ENCODE results near the gene PTPRD.

GRCh38 chr9:8429157-8429556 lies 2183.6 kb downstream of the PTPRD start:
- TF ChIP-seq, protein P1, sequence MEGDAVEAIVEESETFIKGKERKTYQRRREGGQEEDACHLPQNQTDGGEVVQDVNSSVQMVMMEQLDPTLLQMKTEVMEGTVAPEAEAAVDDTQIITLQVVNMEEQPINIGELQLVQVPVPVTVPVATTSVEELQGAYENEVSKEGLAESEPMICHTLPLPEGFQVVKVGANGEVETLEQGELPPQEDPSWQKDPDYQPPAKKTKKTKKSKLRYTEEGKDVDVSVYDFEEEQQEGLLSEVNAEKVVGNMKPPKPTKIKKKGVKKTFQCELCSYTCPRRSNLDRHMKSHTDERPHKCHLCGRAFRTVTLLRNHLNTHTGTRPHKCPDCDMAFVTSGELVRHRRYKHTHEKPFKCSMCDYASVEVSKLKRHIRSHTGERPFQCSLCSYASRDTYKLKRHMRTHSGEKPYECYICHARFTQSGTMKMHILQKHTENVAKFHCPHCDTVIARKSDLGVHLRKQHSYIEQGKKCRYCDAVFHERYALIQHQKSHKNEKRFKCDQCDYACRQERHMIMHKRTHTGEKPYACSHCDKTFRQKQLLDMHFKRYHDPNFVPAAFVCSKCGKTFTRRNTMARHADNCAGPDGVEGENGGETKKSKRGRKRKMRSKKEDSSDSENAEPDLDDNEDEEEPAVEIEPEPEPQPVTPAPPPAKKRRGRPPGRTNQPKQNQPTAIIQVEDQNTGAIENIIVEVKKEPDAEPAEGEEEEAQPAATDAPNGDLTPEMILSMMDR (conservative IDR thresholded peaks at IDR 0.05; ENCODE audit: low read length), result no peak
- no peak for TF ChIP-seq EZH2phosphoT487 (IDR thresholded peaks at IDR 0.05; ENCODE audit: borderline replicate concordance, low read depth, low read length)

All from OCI-LY7 (cell line).